ENCODE results near the gene ENHO.

- TF ChIP-seq CTCF (IDR thresholded peaks at IDR 0.05) (no peak), EZH2 (IDR thresholded peaks at IDR 0.05; ENCODE audit: borderline replicate concordance, insufficient read depth, low read depth, low read length, poor library complexity, severe bottlenecking) (no peak)
These were observed 40.5 kb upstream of the ENHO start for GRCh38 chr9:34563262-34563661.

Measured in B cell (primary cell).